Peyer's patch (tissue), 4 donors: ENCODE data around the gene ZNF362.

Source experiments
- CTCF ChIP-seq, 6 experiments: fragments of 450-650 bp in 4 of 6; fragments of 200-600 bp in 2 of 6; sonication (generic) in 1 of 6; IDR thresholded peaks; one replicate each; pipeline ENCODE4 v1.5.1; 2017 to 2019; ENCODE audit warnings: antibody characterized with exemption in 6 of 6, mild to moderate bottlenecking in 3 of 6, moderate library complexity in 1 of 6
- POLR2A ChIP-seq, 2 donors: fragments of 450-650 bp; IDR thresholded peaks; one replicate each; pipeline ENCODE4 v1.5.1; 2017; ENCODE audit warnings: antibody characterized with exemption in 2 of 2, mild to moderate bottlenecking in 2 of 2, moderate library complexity in 2 of 2

- TF ChIP-seq CTCF (IDR thresholded peaks at IDR 0.05), result no peak
- TF ChIP-seq POLR2A (IDR thresholded peaks at IDR 0.05), result peak in 1 of 2 donors; percentile 12
These were observed 1.8 kb downstream of the ZNF362 start for GRCh38 chr1:33257772-33258712.
